ENCODE results near the gene PDCD2. TPM values are rescaled to one million over a fixed set of nuclear protein-coding genes. Genes with fewer than 3 reads are reported as not detected.

Gene PDCD2
- total RNA-seq, 1 experiment from 2014 or later, result 132 TPM

- ChIA-PET POLR2A (no interaction called here), CTCF (no interaction called here)
- H3K27ac Mint-ChIP-seq, result no peak overlapping the region
- no peak overlapping the region for H3K4me3 Mint-ChIP-seq
- no peaks in the 10 kb centered on the region for H3K27me3 Mint-ChIP-seq (ENCODE audit: low read depth)
- H3K36me3 Mint-ChIP-seq, result peaks cover 22% of the 10 kb centered on the region
- DNase-seq (ENCODE audit: low spot score) (no peak), ATAC-seq (no peak)
- peaks cover 9% of the 10 kb centered on the region for H3K4me1 Mint-ChIP-seq
- TF ChIP-seq NFE2L1 (CRISPR knock-in tag; IDR thresholded peaks at IDR 0.05) (no peak), ZNF532 (CRISPR knock-in tag; IDR thresholded peaks at IDR 0.05; ENCODE audit: borderline replicate concordance) (no peak), E2F5 (CRISPR knock-in tag; IDR thresholded peaks at IDR 0.05) (no peak), ZNF425 (CRISPR knock-in tag; conservative IDR thresholded peaks at IDR 0.05) (no peak), MLX (CRISPR knock-in tag; IDR thresholded peaks at IDR 0.05) (no peak), FOXK1 (CRISPR knock-in tag; IDR thresholded peaks at IDR 0.05) (no peak), CBFB (CRISPR knock-in tag; IDR thresholded peaks at IDR 0.05; ENCODE audit: low read depth) (no peak), ESRRA (CRISPR knock-in tag; IDR thresholded peaks at IDR 0.05; ENCODE audit: borderline replicate concordance) (no peak), USF1 (CRISPR knock-in tag; IDR thresholded peaks at IDR 0.05) (no peak), E2F4 (CRISPR knock-in tag; IDR thresholded peaks at IDR 0.05; ENCODE audit: borderline replicate concordance, low read depth) (no peak), ARID4B (CRISPR knock-in tag; IDR thresholded peaks at IDR 0.05; ENCODE audit: borderline replicate concordance) (no peak), PRRX2 (CRISPR knock-in tag; IDR thresholded peaks at IDR 0.05) (no peak), CTCF (IDR thresholded peaks at IDR 0.05) (no peak), ELF4 (CRISPR knock-in tag; IDR thresholded peaks at IDR 0.05; ENCODE audit: low read depth) (no peak), E2F1 (CRISPR knock-in tag; IDR thresholded peaks at IDR 0.05) (no peak), MYBL2 (CRISPR knock-in tag; IDR thresholded peaks at IDR 0.05) (no peak)
- H3K9me3 Mint-ChIP-seq, result no peaks in the 10 kb centered on the region
Measured at GRCh38 chr6:170555305-170555704, 29.1 kb downstream of the PDCD2 start.
